Thymus (tissue), 11 donors: ENCODE results near the gene UBXN2A. TPM values are rescaled to one million over a fixed set of nuclear protein-coding genes. Genes with fewer than 3 reads are reported as not detected.

ENCODE experiments used
- DNase-seq, 9 donors: peaks; one replicate each; pipeline ENCODE4 v3.0.0-alpha.2; 2013; ENCODE audit warnings: low spot score in 9 of 9, low read depth in 6 of 9, missing footprints in 1 of 9
- H3K27ac ChIP-seq, 2 donors: one replicate each; pipeline ENCODE4 v1.5.1; 2013; ENCODE audit warnings: control low read depth in 1 of 2, low read depth in 1 of 2, low read length in 1 of 2, mild to moderate bottlenecking in 1 of 2, moderate library complexity in 1 of 2
- H3K27me3 ChIP-seq, 2 donors: one replicate each; pipeline ENCODE4 v1.5.1; 2013; ENCODE audit warnings: low read length in 1 of 2; ENCODE audit not compliant: control insufficient read depth in 2 of 2, insufficient read depth in 1 of 2
- H3K36me3 ChIP-seq, 2 donors: one replicate each; pipeline ENCODE4 v1.5.1; 2013; ENCODE audit warnings: low read length in 1 of 2, mild to moderate bottlenecking in 1 of 2, moderate library complexity in 1 of 2; ENCODE audit not compliant: control insufficient read depth in 2 of 2, insufficient read depth in 2 of 2
- H3K4me1 ChIP-seq, 2 donors: one replicate each; pipeline ENCODE4 v1.5.1; 2013; ENCODE audit warnings: low read length in 2 of 2; ENCODE audit not compliant: control insufficient read depth in 2 of 2, insufficient read depth in 2 of 2
- H3K4me3 ChIP-seq, 2 donors: one replicate each; pipeline ENCODE4 v1.5.1; 2013; ENCODE audit warnings: low read length in 2 of 2, control low read depth in 1 of 2, mild to moderate bottlenecking in 1 of 2
- H3K9me3 ChIP-seq, 2 donors: one replicate each; pipeline ENCODE4 v1.5.1; 2013; ENCODE audit warnings: low read length in 1 of 2, mild to moderate bottlenecking in 1 of 2; ENCODE audit not compliant: control insufficient read depth in 2 of 2, insufficient read depth in 1 of 2
- WGBS: extraction: QIAGEN DNeasy Blood & Tissue Kit; methylation state at CpG from one replicate; pipeline ENCODE4 v1.1.7; 2013; 5-methylcytosine and 5-hydroxymethylcytosine counted together
- polyA plus RNA-seq: library from polyadenylated mRNA; stranded (reverse); fragments of 200-250 nt; gene quantifications from one replicate; pipeline ENCODE4 v1.2.3, GENCODE V29; 2013
- total RNA-seq: library from RNA; stranded (reverse); fragments of 120-200 nt; gene quantifications from one replicate; pipeline ENCODE4 v1.2.4, GENCODE V29; 2013
- donor health status: healthy.

The UBXN2A gene
- total and polyA plus RNA-seq, 2 donors = 10.9 to 11.0 TPM

GRCh38 chr2:24045511-24046508 lies 105.5 kb downstream of the UBXN2A start:
- Histone ChIP-seq H3K27ac (no peak overlapping the region), H3K27me3 (peaks cover 11 to 33% of the 10 kb centered on the region in 2 donors), H3K9me3 (peaks cover 0 to 6% of the 10 kb centered on the region in 2 donors), H3K4me1 (peaks cover 13 to 19% of the 10 kb centered on the region in 2 donors), H3K4me3 (no peak overlapping the region), H3K36me3 (no peaks in the 10 kb centered on the region)
- WGBS = 93% methylated on average over 11 of the region's 11 CpGs
- DNase-seq = no peak

GRCh38 chr2:24046599-24046929 lies 106.3 kb downstream of the UBXN2A start:
- 7% methylated on average over 2 of the region's 2 CpGs for whole genome bisulfite sequencing
- DNase-seq = no peak
- Histone ChIP-seq H3K9me3 (peaks cover 0 to 6% of the 10 kb centered on the region in 2 donors), H3K27me3 (peaks cover 12 to 40% of the 10 kb centered on the region in 2 donors), H3K4me1 (peaks cover 13 to 19% of the 10 kb centered on the region in 2 donors), H3K4me3 (peak overlapping the region; percentile 82 to 85), H3K36me3 (no peaks in the 10 kb centered on the region), H3K27ac (no peak overlapping the region)

GRCh38 chr2:24046930-24047702 lies 106.9 kb downstream of the UBXN2A start, which contains the start of gene WDCP:
TSS of gene WDCP (minus strand) at chr2:24047391. CDS start at chr2:24039494, 7,897 bp downstream.
- WGBS = under 1% methylated on average over 38 of the region's 38 CpGs

GRCh38 chr2:24047703-24048033 lies 107.4 kb downstream of the UBXN2A start:
- Histone ChIP-seq H3K4me1 (peaks cover 13 to 19% of the 10 kb centered on the region in 2 donors), H3K27ac (no peak overlapping the region)

More at GRCh38 chr2:24046930-24047702, 106.9 kb downstream of the UBXN2A start, which contains the start of gene WDCP:
- peak within 1 kb of the TSS; percentile 82 to 85 for H3K4me3 ChIP-seq
- peak within 1 kb of the TSS in 1 of 2 donors; percentile 36 for H3K27ac ChIP-seq
- DNase-seq = peak; percentile 81 to 98 (median 94)
- H3K27me3 ChIP-seq = peaks cover 12 to 45% of the 10 kb centered on the region in 2 donors
- peaks cover 13 to 19% of the 10 kb centered on the region in 2 donors for H3K4me1 ChIP-seq
- H3K9me3 ChIP-seq = peaks cover 0 to 6% of the 10 kb centered on the region in 2 donors
- H3K36me3 ChIP-seq = no peaks in the 10 kb centered on the region

GRCh38 chr2:24048769-24049484 lies 108.7 kb downstream of the UBXN2A start:
- Histone ChIP-seq H3K36me3 (no peaks in the 10 kb centered on the region), H3K27ac (no peak overlapping the region), H3K9me3 (peaks cover 0 to 6% of the 10 kb centered on the region in 2 donors), H3K4me1 (peaks cover 13 to 19% of the 10 kb centered on the region in 2 donors), H3K4me3 (peak overlapping the region; percentile 33 to 70), H3K27me3 (peaks cover 12 to 52% of the 10 kb centered on the region in 2 donors)
- WGBS = 25% methylated on average over 23 of the region's 23 CpGs
- peak in 1 of 9 donors; percentile 16 for DNase-seq

More at GRCh38 chr2:24047703-24048033, 107.4 kb downstream of the UBXN2A start:
- WGBS = 57% methylated on average over 8 of the region's 8 CpGs
- Histone ChIP-seq H3K36me3 (no peaks in the 10 kb centered on the region), H3K27me3 (peaks cover 12 to 51% of the 10 kb centered on the region in 2 donors), H3K9me3 (peaks cover 0 to 6% of the 10 kb centered on the region in 2 donors), H3K4me3 (no peak overlapping the region)
- no peak for DNase-seq

- H3K9me3 ChIP-seq = peaks cover 0 to 6% of the 10 kb centered on the region in 2 donors
- peak in 3 of 9 donors; percentile 18 to 51 (median 21) for DNase-seq
- peak within 1 kb of the TSS; percentile 49 to 70 for H3K4me3 ChIP-seq
- WGBS = under 1% methylated on average over 52 of the region's 52 CpGs
- peaks cover 13 to 19% of the 10 kb centered on the region in 2 donors for H3K4me1 ChIP-seq
- H3K36me3 ChIP-seq = no peaks in the 10 kb centered on the region
- peaks cover 12 to 56% of the 10 kb centered on the region in 2 donors for H3K27me3 ChIP-seq
- peak within 1 kb of the TSS in 1 of 2 donors; percentile 39 for H3K27ac ChIP-seq
These were observed 109.3 kb downstream of the UBXN2A start, which contains the start of gene FKBP1B for GRCh38 chr2:24049485-24050021. TSS of gene FKBP1B (plus strand) at chr2:24049741. CDS start at chr2:24049850, 109 bp downstream.

GRCh38 chr2:24050041-24050979 lies 110.0 kb downstream of the UBXN2A start:
- peak in 2 of 9 donors; percentile 10 to 23 for DNase-seq
- peak overlapping the region; percentile 49 to 70 for H3K4me3 ChIP-seq
- WGBS = 12% methylated on average over 47 of the region's 47 CpGs
- no peaks in the 10 kb centered on the region for H3K36me3 ChIP-seq
- peaks cover 12 to 56% of the 10 kb centered on the region in 2 donors for H3K27me3 ChIP-seq
- peaks cover 13 to 19% of the 10 kb centered on the region in 2 donors for H3K4me1 ChIP-seq
- peaks cover 0 to 6% of the 10 kb centered on the region in 2 donors for H3K9me3 ChIP-seq
- peak overlapping the region in 1 of 2 donors; percentile 39 for H3K27ac ChIP-seq
